ENCODE results near the gene ALDH1L1. TPM values are rescaled to one million over a fixed set of nuclear protein-coding genes. Genes with fewer than 3 reads are reported as not detected.

The ALDH1L1 gene
- polyA plus RNA-seq, 3 donors, result not detected

DNA sequence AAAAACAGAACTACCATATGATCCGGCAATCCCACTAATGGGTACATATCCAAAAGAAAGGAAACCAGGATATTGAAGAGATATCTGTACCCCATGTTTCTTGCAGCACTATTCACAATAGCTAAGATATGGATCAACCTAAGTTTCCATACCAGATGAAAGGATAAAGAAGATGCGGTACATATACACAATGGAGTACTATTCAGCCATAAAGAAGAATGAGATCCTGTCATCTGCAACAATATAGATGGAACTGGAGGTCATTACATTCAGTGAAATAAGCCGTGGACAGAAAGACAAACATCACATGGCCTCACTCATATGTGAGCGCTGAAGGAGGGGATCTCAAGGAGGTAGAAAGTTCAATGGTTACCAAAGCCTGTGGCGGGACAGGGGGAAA, 99.4 kb downstream of the ALDH1L1 start:
- peaks cover 2 to 9% (median 7%) of the 10 kb centered on the region in 3 donors for H3K27me3 Mint-ChIP-seq (ENCODE audit: low read depth in 3 of 3)
- peaks cover 0 to 8% (median 2%) of the 10 kb centered on the region in 7 donors for H3K9me3 Mint-ChIP-seq
- no peaks in the 10 kb centered on the region for H3K36me3 ChIP-seq (replicated peaks in 1 of 2; ENCODE audit: control insufficient read depth in 1 of 2, insufficient read depth in 2 of 2, low read length in 2 of 2)
- 100% methylated on average over 1 of the region's 5 CpGs for WGBS (ENCODE audit: insufficient coverage)
- H4K20me1 ChIP-seq (ENCODE audit: insufficient read depth, low read length), result no peaks in the 10 kb centered on the region
- DNase-seq, result no peak
- H3K4me2 ChIP-seq (replicated peaks; ENCODE audit: extremely low read depth, low read length, poor library complexity, severe bottlenecking), result no peak overlapping the region
- no peak overlapping the region for H3K4me3 ChIP-seq (replicated peaks in 1 of 3; ENCODE audit: low read depth in 2 of 3, low read length in 3 of 3)
- no peak for TF ChIP-seq CTCF (IDR thresholded peaks at IDR 0.05)
- H3K9ac ChIP-seq (ENCODE audit: insufficient read depth, low read length, poor library complexity, severe bottlenecking), result no peak overlapping the region
- H3K4me1 ChIP-seq (ENCODE audit: control insufficient read depth in 1 of 2, insufficient read depth in 2 of 2, low read length in 2 of 2), result peaks cover 10 to 13% of the 10 kb centered on the region in 2 donors
- peaks cover 0 to 2% of the 10 kb centered on the region in 2 donors for H3K27me3 ChIP-seq (ENCODE audit: control insufficient read depth in 2 of 2, insufficient read depth in 2 of 2, low read length in 2 of 2)
- no peaks in the 10 kb centered on the region for H3K9me3 ChIP-seq (replicated peaks in 1 of 2; ENCODE audit: control insufficient read depth in 1 of 2, insufficient read depth in 1 of 2, low read length in 2 of 2)
- intact Hi-C loops (cut with micrococcal nuclease), result no loop called here
- H3K36me3 Mint-ChIP-seq, result no peaks in the 10 kb centered on the region
- no peak overlapping the region for H3K27ac Mint-ChIP-seq
- H3K27ac ChIP-seq (ENCODE audit: low read depth in 1 of 2, low read length in 2 of 2), result no peak overlapping the region
- H2AFZ ChIP-seq (ENCODE audit: insufficient read depth, low read depth, low read length, poor library complexity, severe bottlenecking), result no peak overlapping the region
- H3K79me2 ChIP-seq (ENCODE audit: insufficient read depth, low read length), result no peaks in the 10 kb centered on the region
- peaks cover 13% of the 10 kb centered on the region for H3K4me1 Mint-ChIP-seq
- no peak overlapping the region for H3K4me3 Mint-ChIP-seq

GRCh38 chr3:126078866-126079265, 101.5 kb downstream of the ALDH1L1 start:
- no peaks in the 10 kb centered on the region for H3K27me3 ChIP-seq (ENCODE audit: control insufficient read depth in 2 of 2, insufficient read depth in 2 of 2, low read length in 2 of 2)
- H3K9me3 ChIP-seq (replicated peaks in 1 of 2; ENCODE audit: control insufficient read depth in 1 of 2, insufficient read depth in 1 of 2, low read length in 2 of 2), result no peaks in the 10 kb centered on the region
- intact Hi-C loops (cut with micrococcal nuclease), result no loop called here
- Mint-ChIP-seq H3K9me3 (peaks cover 0 to 8% (median 2%) of the 10 kb centered on the region in 7 donors), H3K27ac (no peak overlapping the region), H3K27me3 (ENCODE audit: low read depth in 3 of 3) (peaks cover 2 to 6% (median 3%) of the 10 kb centered on the region in 3 donors), H3K4me1 (peaks cover 7% of the 10 kb centered on the region), H3K36me3 (no peaks in the 10 kb centered on the region), H3K4me3 (no peak overlapping the region)
- no peak overlapping the region for H3K9ac ChIP-seq (ENCODE audit: insufficient read depth, low read length, poor library complexity, severe bottlenecking)
- H3K79me2 ChIP-seq (ENCODE audit: insufficient read depth, low read length), result no peaks in the 10 kb centered on the region
- TF ChIP-seq CTCF (IDR thresholded peaks at IDR 0.05), result no peak
- no peak overlapping the region for H3K4me3 ChIP-seq (replicated peaks in 1 of 3; ENCODE audit: low read depth in 2 of 3, low read length in 3 of 3)
- H3K36me3 ChIP-seq (replicated peaks in 1 of 2; ENCODE audit: control insufficient read depth in 1 of 2, insufficient read depth in 2 of 2, low read length in 2 of 2), result no peaks in the 10 kb centered on the region
- no peak overlapping the region for H3K4me2 ChIP-seq (replicated peaks; ENCODE audit: extremely low read depth, low read length, poor library complexity, severe bottlenecking)
- peaks cover 4 to 7% of the 10 kb centered on the region in 2 donors for H3K4me1 ChIP-seq (ENCODE audit: control insufficient read depth in 1 of 2, insufficient read depth in 2 of 2, low read length in 2 of 2)
- no peak overlapping the region for H3K27ac ChIP-seq (ENCODE audit: low read depth in 1 of 2, low read length in 2 of 2)
- no peaks in the 10 kb centered on the region for H4K20me1 ChIP-seq (ENCODE audit: insufficient read depth, low read length)
- DNase-seq, result no peak
- 100% methylated on average over 3 of the region's 4 CpGs for WGBS (ENCODE audit: insufficient coverage)
- H2AFZ ChIP-seq (ENCODE audit: insufficient read depth, low read depth, low read length, poor library complexity, severe bottlenecking), result no peak overlapping the region
